Measurements from ENCODE around the gene INSYN2B. TPM values are rescaled to one million over a fixed set of nuclear protein-coding genes. Genes with fewer than 3 reads are reported as not detected.

The INSYN2B gene
- total and polyA plus RNA-seq, 2 donors (not counting 1 experiment from before 2014, with no cell fraction given) = not detected

GRCh38 chr5:169970911-169971765 is 9.2 kb downstream of the INSYN2B start:
- no peak for ATAC-seq (ENCODE audit: low read depth)
- Mint-ChIP-seq H3K27ac (no peak overlapping the region), H3K4me3 (no peak overlapping the region), H3K27me3 (no peaks in the 10 kb centered on the region), H3K9me3 (ENCODE audit: insufficient read depth) (no peaks in the 10 kb centered on the region), H3K4me1 (no peaks in the 10 kb centered on the region)
- no peaks in the 10 kb centered on the region for H3K79me2 ChIP-seq (ENCODE audit: control insufficient read depth, insufficient read depth, low read length)
- peaks cover 5% of the 10 kb centered on the region for H4K20me1 ChIP-seq (ENCODE audit: control insufficient read depth, insufficient read depth, low read length, poor library complexity, severe bottlenecking)
- no peak for DNase-seq
- H3K36me3 ChIP-seq (replicated peaks in 1 of 2; ENCODE audit: control extremely low read depth in 1 of 2, control insufficient read depth in 1 of 2, extremely low read depth in 1 of 2, insufficient read depth in 2 of 2, low read length in 1 of 2) = peaks cover 11 to 35% of the 10 kb centered on the region in 2 experiments
- intact Hi-C loops (cut with micrococcal nuclease) = no loop called here
- H3K9ac ChIP-seq (ENCODE audit: low read length) = no peak overlapping the region
- H3K27ac ChIP-seq (ENCODE audit: low read length in 2 of 2) = no peak overlapping the region
- CTCF ChIA-PET = interaction anchor here (1.8 kb wide), 1 partner anchor 9 kb away, joined by 5 read pairs; the partner anchor contains the start of gene INSYN2B
- no peaks in the 10 kb centered on the region for H3K9me3 ChIP-seq (ENCODE audit: control extremely low read depth in 1 of 3, control insufficient read depth in 2 of 3, insufficient read depth in 1 of 3, low read length in 2 of 3)
- TF ChIP-seq, protein P1, sequence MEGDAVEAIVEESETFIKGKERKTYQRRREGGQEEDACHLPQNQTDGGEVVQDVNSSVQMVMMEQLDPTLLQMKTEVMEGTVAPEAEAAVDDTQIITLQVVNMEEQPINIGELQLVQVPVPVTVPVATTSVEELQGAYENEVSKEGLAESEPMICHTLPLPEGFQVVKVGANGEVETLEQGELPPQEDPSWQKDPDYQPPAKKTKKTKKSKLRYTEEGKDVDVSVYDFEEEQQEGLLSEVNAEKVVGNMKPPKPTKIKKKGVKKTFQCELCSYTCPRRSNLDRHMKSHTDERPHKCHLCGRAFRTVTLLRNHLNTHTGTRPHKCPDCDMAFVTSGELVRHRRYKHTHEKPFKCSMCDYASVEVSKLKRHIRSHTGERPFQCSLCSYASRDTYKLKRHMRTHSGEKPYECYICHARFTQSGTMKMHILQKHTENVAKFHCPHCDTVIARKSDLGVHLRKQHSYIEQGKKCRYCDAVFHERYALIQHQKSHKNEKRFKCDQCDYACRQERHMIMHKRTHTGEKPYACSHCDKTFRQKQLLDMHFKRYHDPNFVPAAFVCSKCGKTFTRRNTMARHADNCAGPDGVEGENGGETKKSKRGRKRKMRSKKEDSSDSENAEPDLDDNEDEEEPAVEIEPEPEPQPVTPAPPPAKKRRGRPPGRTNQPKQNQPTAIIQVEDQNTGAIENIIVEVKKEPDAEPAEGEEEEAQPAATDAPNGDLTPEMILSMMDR (IDR thresholded peaks at IDR 0.05) = no peak
- TF ChIP-seq EZH2 (IDR thresholded peaks at IDR 0.05; ENCODE audit: borderline replicate concordance, insufficient read depth, low read depth, low read length, poor library complexity, severe bottlenecking) = no peak
- POLR2A ChIA-PET = no interaction called here
- 94% methylated on average over 8 of the region's 8 CpGs for WGBS (ENCODE audit: insufficient coverage)
- H3K4me1 ChIP-seq (ENCODE audit: control insufficient read depth in 2 of 2, insufficient read depth in 2 of 2, low read length in 2 of 2) = no peaks in the 10 kb centered on the region
- no peaks in the 10 kb centered on the region for H3K27me3 ChIP-seq (replicated peaks in 1 of 4; ENCODE audit: control extremely low read depth in 1 of 4, control insufficient read depth in 3 of 4, insufficient read depth in 4 of 4, low read length in 3 of 4)
- H2AFZ ChIP-seq (ENCODE audit: insufficient read depth, low read depth, low read length, poor library complexity, severe bottlenecking) = no peak overlapping the region
- H3K4me2 ChIP-seq (replicated peaks; ENCODE audit: low read depth, low read length, poor library complexity, severe bottlenecking) = no peak overlapping the region
- H3K4me3 ChIP-seq (ENCODE audit: control extremely low read depth in 1 of 5, extremely low read depth in 1 of 5, insufficient read depth in 1 of 5, low read depth in 2 of 5, low read length in 4 of 5) = no peak overlapping the region

- TF ChIP-seq, protein P1 (IDR thresholded peaks at IDR 0.05) = no peak
- no peak for TF ChIP-seq EZH2 (IDR thresholded peaks at IDR 0.05; ENCODE audit: borderline replicate concordance, insufficient read depth, low read depth, low read length, poor library complexity, severe bottlenecking)
- peaks cover 11 to 34% of the 10 kb centered on the region in 2 experiments for H3K36me3 ChIP-seq (replicated peaks in 1 of 2; ENCODE audit: control extremely low read depth in 1 of 2, control insufficient read depth in 1 of 2, extremely low read depth in 1 of 2, insufficient read depth in 2 of 2, low read length in 1 of 2)
- Mint-ChIP-seq H3K4me3 (no peak overlapping the region), H3K27me3 (no peaks in the 10 kb centered on the region), H3K4me1 (no peaks in the 10 kb centered on the region), H3K9me3 (ENCODE audit: insufficient read depth) (no peaks in the 10 kb centered on the region), H3K27ac (no peak overlapping the region)
- no peaks in the 10 kb centered on the region for H3K79me2 ChIP-seq (ENCODE audit: control insufficient read depth, insufficient read depth, low read length)
- H3K4me1 ChIP-seq (ENCODE audit: control insufficient read depth in 2 of 2, insufficient read depth in 2 of 2, low read length in 2 of 2) = no peaks in the 10 kb centered on the region
- H3K9me3 ChIP-seq (ENCODE audit: control extremely low read depth in 1 of 3, control insufficient read depth in 2 of 3, insufficient read depth in 1 of 3, low read length in 2 of 3) = no peaks in the 10 kb centered on the region
- H3K27me3 ChIP-seq (replicated peaks in 1 of 4; ENCODE audit: control extremely low read depth in 1 of 4, control insufficient read depth in 3 of 4, insufficient read depth in 4 of 4, low read length in 3 of 4) = no peaks in the 10 kb centered on the region
- intact Hi-C loops (cut with micrococcal nuclease) = no loop called here
- H3K9ac ChIP-seq (ENCODE audit: low read length) = no peak overlapping the region
- CTCF ChIA-PET = interaction anchor here (1.8 kb wide), 1 partner anchor 10 kb away, joined by 5 read pairs; the partner anchor contains the start of gene INSYN2B
- no peak overlapping the region for H3K4me3 ChIP-seq (ENCODE audit: control extremely low read depth in 1 of 5, extremely low read depth in 1 of 5, insufficient read depth in 1 of 5, low read depth in 2 of 5, low read length in 4 of 5)
- no peak for ATAC-seq (ENCODE audit: low read depth)
- POLR2A ChIA-PET = no interaction called here
- H3K27ac ChIP-seq (ENCODE audit: low read length in 2 of 2) = no peak overlapping the region
- H4K20me1 ChIP-seq (ENCODE audit: control insufficient read depth, insufficient read depth, low read length, poor library complexity, severe bottlenecking) = peaks cover 10% of the 10 kb centered on the region
- H2AFZ ChIP-seq (ENCODE audit: insufficient read depth, low read depth, low read length, poor library complexity, severe bottlenecking) = no peak overlapping the region
- DNase-seq = no peak
- no peak overlapping the region for H3K4me2 ChIP-seq (replicated peaks; ENCODE audit: low read depth, low read length, poor library complexity, severe bottlenecking)
These were observed 10.0 kb downstream of the INSYN2B start for GRCh38 chr5:169970339-169970738.

Measured in B cell (primary cell).